Measurements from ENCODE around the gene YBX2.
A peak's percentile ranks its signal among the peaks of the same experiment; 100 is the strongest.

DNA sequence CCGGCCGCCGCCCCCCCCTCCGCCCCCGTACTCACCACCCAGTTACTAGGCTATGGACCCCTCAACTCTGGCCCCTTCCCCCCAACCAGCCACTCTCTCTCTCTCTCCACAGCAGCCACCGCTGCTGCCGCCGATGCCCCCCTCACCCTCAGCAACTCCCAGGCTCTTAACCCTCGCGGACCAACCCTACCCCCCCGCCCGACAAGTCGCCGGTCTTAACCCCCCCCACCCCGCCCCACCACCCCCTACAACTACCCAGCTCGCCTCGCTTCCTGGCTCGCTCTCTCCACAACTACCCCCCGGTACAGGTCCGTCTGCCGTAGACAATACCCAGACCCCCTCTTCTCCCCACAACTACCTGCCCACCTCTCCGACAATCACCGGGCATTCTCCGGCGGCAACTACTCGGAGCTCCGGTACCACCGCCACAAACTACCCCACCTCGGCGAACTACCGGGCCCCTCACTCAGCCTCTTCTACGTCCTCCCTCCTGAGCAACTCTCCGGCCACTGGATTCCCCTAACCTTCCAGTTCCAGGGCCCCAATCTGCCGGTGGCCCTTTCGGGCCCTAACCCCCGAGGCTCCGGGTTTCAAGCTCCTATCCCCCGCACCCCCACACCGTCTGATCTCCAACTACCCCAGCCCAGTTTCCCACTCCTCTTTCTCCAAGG, 55.9 kb downstream of the YBX2 start:
- TF ChIP-seq, protein P1, sequence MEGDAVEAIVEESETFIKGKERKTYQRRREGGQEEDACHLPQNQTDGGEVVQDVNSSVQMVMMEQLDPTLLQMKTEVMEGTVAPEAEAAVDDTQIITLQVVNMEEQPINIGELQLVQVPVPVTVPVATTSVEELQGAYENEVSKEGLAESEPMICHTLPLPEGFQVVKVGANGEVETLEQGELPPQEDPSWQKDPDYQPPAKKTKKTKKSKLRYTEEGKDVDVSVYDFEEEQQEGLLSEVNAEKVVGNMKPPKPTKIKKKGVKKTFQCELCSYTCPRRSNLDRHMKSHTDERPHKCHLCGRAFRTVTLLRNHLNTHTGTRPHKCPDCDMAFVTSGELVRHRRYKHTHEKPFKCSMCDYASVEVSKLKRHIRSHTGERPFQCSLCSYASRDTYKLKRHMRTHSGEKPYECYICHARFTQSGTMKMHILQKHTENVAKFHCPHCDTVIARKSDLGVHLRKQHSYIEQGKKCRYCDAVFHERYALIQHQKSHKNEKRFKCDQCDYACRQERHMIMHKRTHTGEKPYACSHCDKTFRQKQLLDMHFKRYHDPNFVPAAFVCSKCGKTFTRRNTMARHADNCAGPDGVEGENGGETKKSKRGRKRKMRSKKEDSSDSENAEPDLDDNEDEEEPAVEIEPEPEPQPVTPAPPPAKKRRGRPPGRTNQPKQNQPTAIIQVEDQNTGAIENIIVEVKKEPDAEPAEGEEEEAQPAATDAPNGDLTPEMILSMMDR (IDR thresholded peaks at IDR 0.05), result no peak
- TF ChIP-seq POLR2A (IDR thresholded peaks at IDR 0.05), result peak in 1 of 2 donors; percentile 2

Data from adrenal gland (tissue), 5 donors.